NCI-H82 treated with DMSO at 0.1 percent for 48 hours (cell line): Measurements from ENCODE around the gene IGLL5.
"Not testable (repeated sequence)": the region's sequence is repeated elsewhere in the genome, so short reads cannot be mapped to it uniquely, and the experiment has no call there.

Experiments used
- DNase-seq: peaks from one replicate; lab custom pipeline; 2025; ENCODE audit not compliant: unreplicated experiment; lab: John Stamatoyannopoulos, UW

IGLL5 gene

DNA sequence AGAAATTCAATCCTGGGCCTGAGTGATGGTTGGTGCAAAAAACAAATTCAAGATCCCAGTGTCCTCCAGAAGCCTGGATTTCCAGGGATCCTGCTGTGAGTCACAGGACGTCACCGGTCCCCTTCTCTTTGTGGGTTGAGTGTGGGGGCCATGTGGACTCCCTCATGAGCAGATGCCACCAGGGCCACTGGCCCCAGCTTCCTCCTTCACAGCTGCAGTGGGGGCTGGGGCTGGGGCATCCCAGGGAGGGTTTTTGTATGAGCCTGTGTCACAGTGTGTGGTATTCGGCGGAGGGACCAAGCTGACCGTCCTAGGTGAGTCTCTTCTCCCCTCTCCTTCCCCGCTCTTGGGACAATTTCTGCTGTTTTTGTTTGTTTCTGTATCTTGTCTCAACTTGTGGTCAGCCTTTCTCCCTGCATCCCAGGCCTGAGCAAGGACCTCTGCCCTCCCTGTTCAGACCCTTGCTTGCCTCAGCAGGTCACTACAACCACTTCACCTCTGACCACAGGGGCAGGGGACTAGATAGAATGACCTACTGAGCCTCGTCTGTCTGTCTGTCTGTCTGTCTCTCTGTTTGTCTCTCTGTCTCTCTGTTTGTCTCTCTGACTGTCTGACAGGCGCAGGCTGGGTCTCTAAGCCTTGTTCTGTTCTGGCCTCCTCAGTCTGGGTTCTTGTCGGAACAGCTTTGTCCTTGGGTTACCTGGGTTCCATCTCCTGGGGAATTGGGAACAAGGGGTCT lies 11.9 kb downstream of the IGLL5 start:
- not testable (repeated sequence) for DNase-seq

DNA sequence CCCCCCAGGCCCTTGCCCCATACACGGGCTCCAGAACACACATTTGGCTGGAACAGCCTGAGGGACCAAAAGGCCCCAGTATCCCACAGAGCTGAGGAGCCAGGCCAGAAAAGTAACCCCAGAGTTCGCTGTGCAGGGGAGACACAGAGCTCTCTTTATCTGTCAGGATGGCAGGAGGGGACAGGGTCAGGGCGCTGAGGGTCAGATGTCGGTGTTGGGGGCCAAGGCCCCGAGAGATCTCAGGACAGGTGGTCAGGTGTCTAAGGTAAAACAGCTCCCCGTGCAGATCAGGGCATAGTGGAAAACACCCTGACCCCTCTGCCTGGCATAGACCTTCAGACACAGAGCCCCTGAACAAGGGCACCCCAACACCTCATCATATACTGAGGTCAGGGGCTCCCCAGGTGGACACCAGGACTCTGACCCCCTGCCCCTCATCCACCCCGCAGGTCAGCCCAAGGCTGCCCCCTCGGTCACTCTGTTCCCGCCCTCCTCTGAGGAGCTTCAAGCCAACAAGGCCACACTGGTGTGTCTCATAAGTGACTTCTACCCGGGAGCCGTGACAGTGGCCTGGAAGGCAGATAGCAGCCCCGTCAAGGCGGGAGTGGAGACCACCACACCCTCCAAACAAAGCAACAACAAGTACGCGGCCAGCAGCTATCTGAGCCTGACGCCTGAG lies 13.1 kb downstream of the IGLL5 start:
- not testable (repeated sequence) for DNase-seq

DNA sequence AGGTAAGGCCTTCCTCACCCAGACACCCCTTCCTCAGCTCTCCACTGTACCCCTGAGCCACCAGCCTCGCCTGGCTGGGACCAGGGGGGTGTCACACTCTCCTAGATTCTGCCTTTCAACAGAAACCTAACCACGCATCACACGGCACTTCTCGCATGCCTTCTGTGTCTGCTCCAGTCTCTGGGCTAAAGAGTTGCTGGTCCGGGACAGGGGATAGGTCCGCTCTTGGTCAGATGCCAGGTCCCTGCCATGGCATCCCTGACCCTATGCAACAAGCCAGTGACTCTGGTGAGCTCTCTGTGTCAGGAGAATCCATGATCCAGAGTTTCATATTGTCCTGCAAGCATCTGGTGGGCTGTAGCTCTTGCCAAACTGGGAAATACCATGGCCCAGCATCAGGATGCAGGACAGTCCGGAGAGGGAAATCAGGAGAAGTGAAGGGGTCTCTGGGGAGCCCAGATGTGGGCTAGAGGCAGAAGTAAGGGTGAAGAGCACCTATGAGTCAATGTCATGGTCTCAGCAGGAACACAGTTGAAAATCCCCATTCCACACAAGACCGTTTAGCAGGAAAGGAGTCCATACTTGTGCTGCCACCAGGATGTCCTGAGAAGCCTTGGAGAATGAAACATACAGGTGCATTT lies 14.1 kb downstream of the IGLL5 start:
- DNase-seq: no peak

GRCh38 chr22:22902247-22903001 lies 14.8 kb downstream of the IGLL5 start:
- no peak for DNase-seq

DNA sequence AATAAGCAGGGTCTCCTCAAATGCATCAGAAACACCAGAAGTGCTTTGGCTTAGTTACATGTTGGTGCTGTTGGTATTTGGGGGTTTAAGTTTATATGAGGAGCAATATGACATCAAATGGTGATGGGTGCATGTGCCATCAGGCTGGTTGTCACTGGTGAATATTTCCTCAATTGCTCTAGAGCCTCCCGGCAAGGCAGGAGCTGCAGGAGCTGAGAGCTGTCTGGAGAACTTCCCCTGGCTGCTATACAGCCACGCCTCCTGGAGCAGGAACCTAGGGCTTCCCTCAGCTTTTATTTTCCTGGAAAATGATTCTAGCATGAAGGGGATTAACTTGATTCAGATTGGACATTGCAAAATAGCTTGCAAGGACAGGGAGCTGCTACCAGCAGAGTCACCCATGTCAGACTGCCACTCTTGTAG lies 15.8 kb downstream of the IGLL5 start:
- no peak for DNase-seq

- DNase-seq: not testable (repeated sequence)
Measured at GRCh38 chr22:22903781-22904192, 16.2 kb downstream of the IGLL5 start.

DNA sequence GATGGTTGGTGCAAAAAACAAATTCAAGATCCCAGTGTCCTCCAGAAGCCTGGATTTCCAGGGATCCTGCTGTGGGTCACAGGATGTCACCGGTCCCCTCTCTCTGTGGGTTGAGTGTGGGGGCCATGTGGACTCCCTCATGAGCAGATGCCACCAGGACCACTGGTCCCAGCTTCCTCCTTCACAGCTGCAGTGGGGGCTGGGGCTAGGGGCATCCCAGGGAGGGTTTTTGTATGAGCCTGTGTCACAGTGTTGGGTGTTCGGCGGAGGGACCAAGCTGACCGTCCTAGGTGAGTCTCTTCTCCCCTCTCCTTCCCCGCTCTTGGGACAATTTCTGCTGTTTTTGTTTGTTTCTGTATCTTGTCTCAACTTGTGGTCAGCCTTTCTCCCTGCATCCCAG lies 17.1 kb downstream of the IGLL5 start:
- not testable (repeated sequence) for DNase-seq

DNA sequence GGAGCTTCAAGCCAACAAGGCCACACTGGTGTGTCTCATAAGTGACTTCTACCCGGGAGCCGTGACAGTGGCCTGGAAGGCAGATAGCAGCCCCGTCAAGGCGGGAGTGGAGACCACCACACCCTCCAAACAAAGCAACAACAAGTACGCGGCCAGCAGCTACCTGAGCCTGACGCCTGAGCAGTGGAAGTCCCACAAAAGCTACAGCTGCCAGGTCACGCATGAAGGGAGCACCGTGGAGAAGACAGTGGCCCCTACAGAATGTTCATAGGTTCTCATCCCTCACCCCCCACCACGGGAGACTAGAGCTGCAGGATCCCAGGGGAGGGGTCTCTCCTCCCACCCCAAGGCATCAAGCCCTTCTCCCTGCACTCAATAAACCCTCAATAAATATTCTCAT lies 18.8 kb downstream of the IGLL5 start:
- DNase-seq: not testable (repeated sequence)

GRCh38 chr22:22906907-22907550 lies 19.4 kb downstream of the IGLL5 start:
- no peak for DNase-seq

- DNase-seq: no peak
Measured at GRCh38 chr22:22907551-22908494, 20.2 kb downstream of the IGLL5 start.

GRCh38 chr22:22908495-22908861 lies 20.9 kb downstream of the IGLL5 start:
- no peak for DNase-seq

DNA sequence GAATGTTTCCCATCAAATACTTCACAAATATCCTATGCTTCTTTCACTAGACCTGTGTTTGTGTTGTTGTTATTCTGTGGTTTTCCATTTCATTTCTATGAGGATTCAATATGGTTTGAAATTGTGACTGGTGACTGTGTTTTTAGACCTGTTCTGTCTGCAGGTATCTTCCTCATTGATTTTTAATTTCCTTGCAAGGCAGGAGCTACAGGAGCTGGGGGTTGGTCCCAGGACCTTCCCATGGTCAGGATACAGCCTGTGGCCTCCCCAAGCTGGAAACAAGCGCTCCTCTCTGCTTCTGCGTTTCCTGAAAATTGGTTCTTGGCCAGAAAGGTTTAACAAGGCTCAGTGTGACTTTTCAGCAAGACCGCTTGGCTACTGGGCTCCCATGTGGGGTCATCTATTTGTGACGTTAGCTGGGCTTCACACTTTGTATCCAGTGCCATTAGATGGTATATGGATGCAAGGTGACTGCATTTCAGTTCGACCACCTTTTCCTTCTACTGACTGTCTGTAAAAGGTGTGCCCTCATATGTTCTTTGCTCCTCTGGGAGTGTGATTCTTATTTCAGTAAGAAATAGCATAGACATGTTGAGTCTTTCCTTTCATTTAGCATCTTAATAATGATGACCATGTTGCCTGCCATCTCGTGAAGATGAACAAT lies 21.5 kb downstream of the IGLL5 start:
- no peak for DNase-seq

GRCh38 chr22:22909605-22910271 lies 22.1 kb downstream of the IGLL5 start:
- DNase-seq: no peak

DNA sequence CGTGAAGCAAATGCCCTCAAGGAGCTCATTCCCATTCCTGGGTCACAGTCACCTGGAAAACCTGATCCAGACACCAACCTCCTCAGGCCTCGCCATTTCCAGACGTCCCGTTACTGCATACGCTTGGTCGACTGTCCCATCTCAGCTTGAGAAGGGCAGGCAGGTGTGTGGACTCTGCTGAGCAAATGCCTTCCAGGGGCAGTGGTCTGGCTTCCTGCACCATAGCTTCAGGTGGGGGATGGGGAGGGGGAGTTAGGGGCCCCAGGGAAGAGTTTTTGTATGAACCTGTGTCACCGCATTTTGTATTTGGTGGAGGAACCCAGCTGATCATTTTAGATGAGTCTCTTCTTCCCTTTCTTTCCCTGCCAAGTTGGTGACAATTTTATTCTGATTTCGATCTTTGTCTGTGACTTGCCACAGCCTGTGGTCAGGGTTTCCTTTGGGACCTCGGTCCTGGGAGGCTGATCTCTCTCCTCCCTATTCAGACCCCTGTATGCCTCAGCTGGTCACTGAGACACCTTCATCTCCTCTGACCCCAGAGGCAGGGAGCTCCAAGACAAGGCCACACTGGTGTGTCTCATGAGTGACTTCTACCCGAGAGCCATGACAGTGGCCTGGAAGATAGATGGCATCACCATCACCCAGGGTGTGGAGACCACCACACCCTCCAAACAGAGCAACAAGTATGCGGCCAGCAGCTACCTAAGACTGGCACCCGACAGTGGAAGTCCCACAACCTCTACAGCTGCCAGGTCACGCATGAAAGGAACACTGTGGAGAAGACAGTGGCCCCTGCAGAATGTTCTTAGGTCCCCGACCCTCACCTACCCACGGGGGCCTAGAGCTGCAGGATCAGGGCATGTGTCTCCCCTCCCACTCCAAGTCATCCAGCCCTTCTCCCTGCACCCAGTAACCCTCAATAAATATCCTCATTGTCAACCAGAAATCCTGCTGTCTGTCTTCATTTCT lies 22.9 kb downstream of the IGLL5 start:
- no peak for DNase-seq

GRCh38 chr22:22911327-22912134 lies 23.9 kb downstream of the IGLL5 start:
- no peak for DNase-seq

GRCh38 chr22:22912135-22912987 lies 24.7 kb downstream of the IGLL5 start:
- no peak for DNase-seq
